Measurements from ENCODE around the gene CREB5. TPM values are rescaled to one million over a fixed set of nuclear protein-coding genes. Genes with fewer than 3 reads are reported as not detected.

The CREB5 gene
- total and polyA plus RNA-seq, 10 donors: 0.88 to 56.8 (median 23.5) TPM

DNA sequence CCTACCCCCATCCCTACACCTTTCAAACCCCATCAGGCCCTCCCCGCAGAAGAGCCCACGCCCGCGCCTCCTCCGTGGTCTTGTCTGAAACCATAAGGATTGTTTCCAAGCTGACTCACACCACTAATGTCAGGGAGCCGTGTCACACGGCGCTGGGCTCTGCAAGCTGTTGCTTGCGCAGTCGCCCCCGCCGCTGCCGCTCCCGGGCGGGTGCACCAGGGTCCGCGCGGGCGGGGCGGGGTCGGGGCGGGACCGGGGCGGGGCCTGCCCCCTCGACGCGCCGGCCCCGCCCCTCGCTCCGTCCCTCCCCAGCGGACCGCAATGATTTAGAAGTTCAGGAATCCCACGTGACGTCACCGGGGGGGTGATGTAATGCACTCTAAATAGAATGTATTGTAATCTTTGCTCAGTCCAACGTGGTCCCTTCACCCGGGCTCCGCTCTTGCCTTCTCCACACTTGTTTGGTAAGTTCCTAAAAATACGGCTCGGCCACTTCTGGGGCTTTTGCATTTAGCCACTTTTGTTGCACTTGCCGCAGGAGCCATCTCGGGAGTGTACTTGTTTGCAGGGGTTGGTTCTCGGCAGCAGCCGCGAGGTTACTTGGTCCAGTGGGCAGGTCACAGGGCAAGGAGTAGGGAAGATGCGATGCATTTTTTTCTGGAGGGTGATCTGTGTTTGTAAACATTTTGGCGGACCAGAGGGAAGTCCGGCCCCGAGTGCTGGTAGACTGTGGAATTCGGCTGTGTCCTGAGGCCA is 3.2 kb upstream of the CREB5 start:
- Histone ChIP-seq H3K27ac (peak overlapping the region in 4 of 8 donors; percentile 1 to 18 (median 8)), H3K36me3 (no peaks in the 10 kb centered on the region), H3K27me3 (replicated peaks in 1 of 7) (peaks cover 0 to 82% (median 60%) of the 10 kb centered on the region in 7 donors), H3K9me3 (no peaks in the 10 kb centered on the region), H3K4me1 (peaks cover 19 to 35% (median 29%) of the 10 kb centered on the region in 6 donors), H3K4me3 (peak overlapping the region; percentile 28 to 68 (median 45))
- intact Hi-C loops (cut with DNase I; ENCODE audit: low total_unique reads): no loop called here
- peak; percentile 84 for DNase-seq
- WGBS, 5 donors: 0 to 2% (median 1%) methylated on average over 18 to 51 of the region's 51 CpGs
- no peak for TF ChIP-seq POLR2A (IDR thresholded peaks at IDR 0.05)
- peak in 2 of 3 donors; percentile 17 to 35 for TF ChIP-seq POLR2AphosphoS5 (IDR thresholded peaks at IDR 0.05)
- TF ChIP-seq, protein P1, sequence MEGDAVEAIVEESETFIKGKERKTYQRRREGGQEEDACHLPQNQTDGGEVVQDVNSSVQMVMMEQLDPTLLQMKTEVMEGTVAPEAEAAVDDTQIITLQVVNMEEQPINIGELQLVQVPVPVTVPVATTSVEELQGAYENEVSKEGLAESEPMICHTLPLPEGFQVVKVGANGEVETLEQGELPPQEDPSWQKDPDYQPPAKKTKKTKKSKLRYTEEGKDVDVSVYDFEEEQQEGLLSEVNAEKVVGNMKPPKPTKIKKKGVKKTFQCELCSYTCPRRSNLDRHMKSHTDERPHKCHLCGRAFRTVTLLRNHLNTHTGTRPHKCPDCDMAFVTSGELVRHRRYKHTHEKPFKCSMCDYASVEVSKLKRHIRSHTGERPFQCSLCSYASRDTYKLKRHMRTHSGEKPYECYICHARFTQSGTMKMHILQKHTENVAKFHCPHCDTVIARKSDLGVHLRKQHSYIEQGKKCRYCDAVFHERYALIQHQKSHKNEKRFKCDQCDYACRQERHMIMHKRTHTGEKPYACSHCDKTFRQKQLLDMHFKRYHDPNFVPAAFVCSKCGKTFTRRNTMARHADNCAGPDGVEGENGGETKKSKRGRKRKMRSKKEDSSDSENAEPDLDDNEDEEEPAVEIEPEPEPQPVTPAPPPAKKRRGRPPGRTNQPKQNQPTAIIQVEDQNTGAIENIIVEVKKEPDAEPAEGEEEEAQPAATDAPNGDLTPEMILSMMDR (IDR thresholded peaks at IDR 0.05 in 8 of 11, conservative IDR thresholded peaks at IDR 0.05 in 3 of 11): no peak

DNA sequence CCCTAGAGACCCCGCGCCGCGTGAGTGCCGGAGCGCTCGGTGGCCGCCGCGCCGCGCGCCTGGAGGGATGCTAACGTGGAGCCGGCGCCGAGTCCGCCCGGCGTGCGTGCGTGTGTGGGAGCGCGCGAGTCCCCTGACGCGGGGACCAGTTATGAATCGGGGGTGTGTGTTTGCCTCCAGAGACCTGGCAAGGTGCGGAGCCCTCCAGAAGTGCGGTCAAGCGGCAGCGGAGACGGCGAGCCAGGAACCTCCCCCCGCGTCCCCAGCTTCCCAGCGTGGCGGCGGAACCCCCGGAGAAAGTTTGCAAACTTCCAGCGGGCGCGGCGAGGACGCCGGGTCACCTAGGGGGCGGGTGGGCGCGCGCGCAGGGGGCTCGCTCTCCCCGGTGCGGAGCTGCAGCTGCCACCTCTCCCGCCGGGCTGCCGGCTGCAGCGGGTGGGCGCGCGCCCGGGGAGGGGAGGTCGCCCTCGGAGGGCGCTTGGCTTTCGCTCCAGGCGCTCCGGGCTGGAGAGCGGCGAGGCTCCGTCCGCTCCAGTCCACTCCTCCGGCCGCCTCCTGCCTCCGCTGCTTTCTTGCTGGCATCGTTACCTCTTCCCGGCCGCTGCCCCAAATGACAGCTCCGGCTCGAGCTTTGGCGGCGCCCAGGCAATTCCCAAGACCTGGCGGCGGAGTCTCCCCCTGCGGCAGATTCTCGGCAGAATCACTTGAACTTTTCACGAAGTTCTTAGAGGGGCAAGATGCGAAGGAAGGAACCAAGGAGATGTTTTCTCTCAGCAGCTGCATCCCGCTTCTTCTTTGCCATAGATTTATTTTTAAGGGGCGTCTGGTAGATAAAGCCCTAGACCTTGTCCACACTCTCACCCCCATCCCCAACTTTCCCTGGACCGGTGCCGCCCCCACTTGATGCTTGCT is 2.3 kb upstream of the CREB5 start:
- Histone ChIP-seq H3K27me3 (replicated peaks in 1 of 7) (peaks cover 0 to 89% (median 60%) of the 10 kb centered on the region in 7 donors), H3K27ac (peak overlapping the region in 2 of 8 donors; percentile 13 to 18), H3K4me3 (peak overlapping the region; percentile 28 to 68 (median 45)), H3K4me1 (peaks cover 19 to 35% (median 29%) of the 10 kb centered on the region in 6 donors), H3K9me3 (no peaks in the 10 kb centered on the region), H3K36me3 (no peaks in the 10 kb centered on the region)
- TF ChIP-seq, protein P1 (IDR thresholded peaks at IDR 0.05 in 8 of 11, conservative IDR thresholded peaks at IDR 0.05 in 3 of 11): no peak
- TF ChIP-seq POLR2A (IDR thresholded peaks at IDR 0.05) (no peak), POLR2AphosphoS5 (IDR thresholded peaks at IDR 0.05) (peak in 1 of 3 donors; percentile 17)
- intact Hi-C loops (cut with DNase I; ENCODE audit: low total_unique reads): no loop called here
- DNase-seq: peak; percentile 76
- 1 to 2% (median 1%) methylated on average over 20 to 92 of the region's 92 CpGs for WGBS, 5 donors

DNA sequence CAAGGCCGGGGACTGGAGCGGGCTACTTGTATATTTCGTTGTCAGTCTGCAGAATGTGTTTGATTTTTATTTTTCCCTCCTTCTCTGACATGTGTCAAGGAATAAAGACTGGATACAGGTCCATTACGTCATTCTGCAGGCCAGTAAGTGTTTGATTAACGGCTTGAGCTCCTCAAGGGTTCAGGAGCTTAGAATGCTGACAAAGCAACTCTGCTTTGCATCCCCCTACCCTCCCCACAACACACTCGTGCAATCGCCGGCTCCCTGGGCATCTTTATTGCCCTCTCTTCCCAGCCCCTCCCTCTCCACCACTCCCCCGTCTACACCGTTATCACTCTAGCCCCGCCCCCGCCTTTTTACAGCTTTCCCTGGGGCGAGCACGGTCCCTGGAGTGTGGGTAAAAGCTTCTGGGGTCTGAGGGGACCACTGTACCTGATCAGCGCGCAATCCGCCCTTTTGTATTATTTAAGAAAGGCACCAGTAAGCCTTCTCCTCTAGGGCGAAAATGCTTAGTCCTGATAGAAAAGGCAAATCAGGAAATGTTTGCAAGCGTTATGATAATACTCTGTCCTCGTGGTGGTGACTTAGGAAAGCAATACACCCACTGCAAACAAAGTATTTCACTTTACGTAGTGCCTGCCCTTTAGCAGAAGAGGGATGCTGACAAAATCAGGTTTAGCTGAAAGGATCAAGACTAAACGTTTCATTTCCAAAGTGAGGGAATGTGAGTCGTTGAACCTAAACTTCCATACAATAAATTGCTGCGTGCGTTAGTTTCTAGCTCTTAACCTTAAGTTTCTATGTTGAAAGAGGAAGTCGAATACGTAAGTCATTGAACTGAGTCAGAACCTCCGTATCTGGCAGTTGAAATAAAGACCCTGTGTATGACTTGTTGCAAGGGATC is 1.4 kb upstream of the CREB5 start:
- H3K4me3 ChIP-seq: peak overlapping the region in 7 of 8 donors; percentile 12 to 68 (median 47)
- H3K36me3 ChIP-seq: no peaks in the 10 kb centered on the region
- peaks cover 19 to 35% (median 29%) of the 10 kb centered on the region in 6 donors for H3K4me1 ChIP-seq
- H3K27ac ChIP-seq: no peak overlapping the region
- DNase-seq: no peak
- peaks cover 0 to 98% (median 60%) of the 10 kb centered on the region in 7 donors for H3K27me3 ChIP-seq (replicated peaks in 1 of 7)
- 2 to 4% (median 2%) methylated on average over 28 of the region's 28 CpGs for WGBS, 5 donors
- intact Hi-C loops (cut with DNase I; ENCODE audit: low total_unique reads): no loop called here
- H3K9me3 ChIP-seq: no peaks in the 10 kb centered on the region
- TF ChIP-seq POLR2A (IDR thresholded peaks at IDR 0.05) (no peak), POLR2AphosphoS5 (IDR thresholded peaks at IDR 0.05) (no peak)
- TF ChIP-seq, protein P1 (IDR thresholded peaks at IDR 0.05 in 8 of 11, conservative IDR thresholded peaks at IDR 0.05 in 3 of 11): no peak

All from spleen (tissue), 11 donors.